ENCODE measurements around the gene TAAR5. TPM values are rescaled to one million over a fixed set of nuclear protein-coding genes. Genes with fewer than 3 reads are reported as not detected.
"Not testable (repeated sequence)": the region's sequence is repeated elsewhere in the genome, so short reads cannot be mapped to it uniquely, and the experiment has no call there.

The TAAR5 gene
- total and polyA plus RNA-seq, 2 experiments from 2014 or later, result not detected

- Histone ChIP-seq H3K27me3 (no peaks in the 10 kb centered on the region), H3K4me3 (no peak overlapping the region), H3K36me3 (no peaks in the 10 kb centered on the region), H3K27ac (no peak overlapping the region), H3K9me3 (ENCODE audit: low read depth) (no peaks in the 10 kb centered on the region), H3K4me1 (ENCODE audit: low read depth) (no peaks in the 10 kb centered on the region)
- TF ChIP-seq, protein P1, sequence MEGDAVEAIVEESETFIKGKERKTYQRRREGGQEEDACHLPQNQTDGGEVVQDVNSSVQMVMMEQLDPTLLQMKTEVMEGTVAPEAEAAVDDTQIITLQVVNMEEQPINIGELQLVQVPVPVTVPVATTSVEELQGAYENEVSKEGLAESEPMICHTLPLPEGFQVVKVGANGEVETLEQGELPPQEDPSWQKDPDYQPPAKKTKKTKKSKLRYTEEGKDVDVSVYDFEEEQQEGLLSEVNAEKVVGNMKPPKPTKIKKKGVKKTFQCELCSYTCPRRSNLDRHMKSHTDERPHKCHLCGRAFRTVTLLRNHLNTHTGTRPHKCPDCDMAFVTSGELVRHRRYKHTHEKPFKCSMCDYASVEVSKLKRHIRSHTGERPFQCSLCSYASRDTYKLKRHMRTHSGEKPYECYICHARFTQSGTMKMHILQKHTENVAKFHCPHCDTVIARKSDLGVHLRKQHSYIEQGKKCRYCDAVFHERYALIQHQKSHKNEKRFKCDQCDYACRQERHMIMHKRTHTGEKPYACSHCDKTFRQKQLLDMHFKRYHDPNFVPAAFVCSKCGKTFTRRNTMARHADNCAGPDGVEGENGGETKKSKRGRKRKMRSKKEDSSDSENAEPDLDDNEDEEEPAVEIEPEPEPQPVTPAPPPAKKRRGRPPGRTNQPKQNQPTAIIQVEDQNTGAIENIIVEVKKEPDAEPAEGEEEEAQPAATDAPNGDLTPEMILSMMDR (IDR thresholded peaks at IDR 0.05; ENCODE audit: low read depth, low read length), result no peak
- DNase-seq (ENCODE audit: low read depth in 1 of 2, low spot score in 1 of 2), result no peak
These were observed 20.4 kb downstream of the TAAR5 start for GRCh38 chr6:132569170-132569569.

GRCh38 chr6:132568611-132569010 lies 20.9 kb downstream of the TAAR5 start:
- Histone ChIP-seq H3K4me3 (no peak overlapping the region), H3K9me3 (ENCODE audit: low read depth) (no peaks in the 10 kb centered on the region), H3K27me3 (no peaks in the 10 kb centered on the region), H3K4me1 (ENCODE audit: low read depth) (no peaks in the 10 kb centered on the region), H3K27ac (no peak overlapping the region), H3K36me3 (no peaks in the 10 kb centered on the region)
- TF ChIP-seq, protein P1 (IDR thresholded peaks at IDR 0.05; ENCODE audit: low read depth, low read length), result no peak
- DNase-seq (ENCODE audit: low read depth in 1 of 2, low spot score in 1 of 2), result no peak

- no peaks in the 10 kb centered on the region for H3K4me1 ChIP-seq (ENCODE audit: low read depth)
- no peaks in the 10 kb centered on the region for H3K36me3 ChIP-seq
- no peaks in the 10 kb centered on the region for H3K9me3 ChIP-seq (ENCODE audit: low read depth)
- no peak overlapping the region for H3K27ac ChIP-seq
- H3K27me3 ChIP-seq, result no peaks in the 10 kb centered on the region
- DNase-seq (ENCODE audit: low read depth in 1 of 2, low spot score in 1 of 2), result no peak
- no peak overlapping the region for H3K4me3 ChIP-seq
- TF ChIP-seq, protein P1 (IDR thresholded peaks at IDR 0.05; ENCODE audit: low read depth, low read length), result no peak
These were observed 22.0 kb downstream of the TAAR5 start for GRCh38 chr6:132567566-132567965.

DNA sequence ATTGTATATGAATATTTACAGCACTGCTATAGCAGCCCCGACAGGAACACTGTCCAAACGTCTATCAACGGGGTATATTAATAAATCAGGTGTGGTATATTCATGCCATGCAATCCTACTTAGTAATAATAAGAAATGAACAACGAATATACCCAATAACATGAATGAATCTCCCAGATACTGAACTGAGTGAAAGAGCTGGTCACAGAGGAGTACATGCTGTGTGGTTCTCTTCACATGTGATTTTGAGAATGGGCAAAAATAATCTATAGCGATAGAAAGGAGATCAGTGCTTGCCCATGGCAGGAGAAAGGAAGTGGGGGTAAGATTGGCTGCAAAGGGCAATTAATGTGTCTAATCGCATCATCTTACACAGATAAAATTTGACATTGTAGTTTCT lies 23.1 kb downstream of the TAAR5 start:
- DNase-seq (ENCODE audit: low read depth in 1 of 2, low spot score in 1 of 2), result no peak
- TF ChIP-seq, protein P1 (IDR thresholded peaks at IDR 0.05; ENCODE audit: low read depth, low read length), result no peak
- Histone ChIP-seq H3K4me1 (ENCODE audit: low read depth) (no peaks in the 10 kb centered on the region), H3K4me3 (no peak overlapping the region), H3K9me3 (ENCODE audit: low read depth) (no peaks in the 10 kb centered on the region), H3K27me3 (no peaks in the 10 kb centered on the region), H3K36me3 (no peaks in the 10 kb centered on the region), H3K27ac (no peak overlapping the region)

DNA sequence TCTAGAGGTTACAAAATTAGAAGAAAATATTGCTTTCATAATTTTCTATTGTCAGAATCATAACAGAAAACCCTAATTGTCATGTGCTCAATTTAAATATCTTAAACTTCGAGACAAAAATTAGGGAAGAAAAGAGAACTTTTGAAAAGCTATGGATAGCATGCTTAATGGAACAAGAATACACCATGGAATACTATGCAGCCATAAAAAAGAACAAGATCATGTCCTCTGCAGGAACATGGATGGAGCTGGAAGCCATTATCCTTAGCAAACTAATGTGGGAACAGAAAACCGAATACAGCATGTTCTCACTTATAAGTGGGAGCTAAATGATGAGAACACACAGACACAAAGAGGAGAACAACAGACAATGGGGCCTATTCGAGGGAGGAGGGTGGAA lies 29.5 kb downstream of the TAAR5 start:
- DNase-seq (ENCODE audit: low read depth in 1 of 2, low spot score in 1 of 2); H3K36me3 ChIP-seq; H3K27ac ChIP-seq; H3K4me1 ChIP-seq (ENCODE audit: low read depth); H3K4me3 ChIP-seq; H3K27me3 ChIP-seq; H3K9me3 ChIP-seq (ENCODE audit: low read depth): not testable (repeated sequence)

DNA sequence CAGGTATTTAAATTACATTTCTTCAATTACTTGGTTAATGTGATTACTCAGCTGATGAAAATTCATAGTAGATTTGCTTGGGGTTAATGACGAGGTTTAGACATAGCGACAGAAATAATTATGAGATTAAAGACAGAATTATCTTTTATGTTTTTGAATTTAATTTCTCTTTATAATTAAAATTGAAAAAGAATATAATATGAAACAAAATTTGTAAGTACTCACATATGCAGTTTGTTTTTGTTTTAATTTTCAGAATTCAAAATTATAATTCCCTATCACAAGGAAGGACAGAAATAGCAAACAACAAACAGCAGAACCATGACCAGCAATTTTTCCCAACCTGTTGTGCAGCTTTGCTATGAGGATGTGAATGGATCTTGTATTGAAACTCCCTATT lies 37.2 kb downstream of the TAAR5 start, which contains the start of gene TAAR8:
Gene TAAR8, plus strand, starts transcription at position 301 of the 400 bp plus-strand sequence. Its CDS starts 21 bp downstream, at position 322.
- no peaks in the 10 kb centered on the region for H3K27me3 ChIP-seq
- TF ChIP-seq, protein P1 (IDR thresholded peaks at IDR 0.05; ENCODE audit: low read depth, low read length), result no peak

More for the DNA sequence above, 37.2 kb downstream of the TAAR5 start, which contains the start of gene TAAR8:
- Histone ChIP-seq H3K9me3 (ENCODE audit: low read depth) (no peaks in the 10 kb centered on the region), H3K36me3 (no peaks in the 10 kb centered on the region), H3K27ac (no peak within 1 kb of the TSS), H3K4me1 (ENCODE audit: low read depth) (no peaks in the 10 kb centered on the region), H3K4me3 (no peak within 1 kb of the TSS)
- DNase-seq (ENCODE audit: low read depth in 1 of 2, low spot score in 1 of 2), result no peak

Data from cardiac muscle cell (in vitro differentiated cells and primary cell).